ENCODE measurements around the gene SIGLEC12.

DNA sequence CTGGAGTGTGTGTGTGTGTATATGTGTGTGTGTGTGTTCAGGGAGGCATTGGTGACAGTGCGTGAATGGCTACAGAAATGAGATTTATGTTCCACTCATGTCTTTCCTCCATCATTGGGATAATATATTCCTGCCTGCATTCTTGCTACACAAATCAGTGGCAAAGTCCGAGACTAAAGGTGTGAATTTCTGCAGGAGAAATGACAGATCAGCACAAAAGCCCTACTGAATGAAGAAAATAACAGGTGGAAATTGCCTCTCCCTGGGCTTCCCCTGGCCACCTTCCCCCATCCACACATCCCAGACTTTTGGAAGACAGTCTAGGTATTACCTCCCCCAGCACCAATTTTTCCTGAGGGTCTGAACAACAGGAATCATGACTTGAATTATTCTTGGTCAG is 19.8 kb upstream of the SIGLEC12 start:
- TF ChIP-seq, protein P1, sequence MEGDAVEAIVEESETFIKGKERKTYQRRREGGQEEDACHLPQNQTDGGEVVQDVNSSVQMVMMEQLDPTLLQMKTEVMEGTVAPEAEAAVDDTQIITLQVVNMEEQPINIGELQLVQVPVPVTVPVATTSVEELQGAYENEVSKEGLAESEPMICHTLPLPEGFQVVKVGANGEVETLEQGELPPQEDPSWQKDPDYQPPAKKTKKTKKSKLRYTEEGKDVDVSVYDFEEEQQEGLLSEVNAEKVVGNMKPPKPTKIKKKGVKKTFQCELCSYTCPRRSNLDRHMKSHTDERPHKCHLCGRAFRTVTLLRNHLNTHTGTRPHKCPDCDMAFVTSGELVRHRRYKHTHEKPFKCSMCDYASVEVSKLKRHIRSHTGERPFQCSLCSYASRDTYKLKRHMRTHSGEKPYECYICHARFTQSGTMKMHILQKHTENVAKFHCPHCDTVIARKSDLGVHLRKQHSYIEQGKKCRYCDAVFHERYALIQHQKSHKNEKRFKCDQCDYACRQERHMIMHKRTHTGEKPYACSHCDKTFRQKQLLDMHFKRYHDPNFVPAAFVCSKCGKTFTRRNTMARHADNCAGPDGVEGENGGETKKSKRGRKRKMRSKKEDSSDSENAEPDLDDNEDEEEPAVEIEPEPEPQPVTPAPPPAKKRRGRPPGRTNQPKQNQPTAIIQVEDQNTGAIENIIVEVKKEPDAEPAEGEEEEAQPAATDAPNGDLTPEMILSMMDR (IDR thresholded peaks at IDR 0.05), result no peak
- TF ChIP-seq EZH2 (IDR thresholded peaks at IDR 0.05), result no peak
- no peak for TF ChIP-seq EZH2phosphoT487 (IDR thresholded peaks at IDR 0.05)
